Measurements from ENCODE around the gene PTPN14. TPM values are rescaled to one million over a fixed set of nuclear protein-coding genes. Genes with fewer than 3 reads are reported as not detected.
"Not testable (repeated sequence)": the region's sequence is repeated elsewhere in the genome, so short reads cannot be mapped to it uniquely, and the experiment has no call there.

Gene PTPN14
- total RNA-seq, 1 experiment from 2014 or later = 209 TPM

GRCh38 chr1:214510914-214511638 is 40.3 kb downstream of the PTPN14 start:
- Histone ChIP-seq H3K36me3 (ENCODE audit: control insufficient read depth, insufficient read depth, low read length) (no peaks in the 10 kb centered on the region), H3K4me1 (ENCODE audit: control insufficient read depth, insufficient read depth, low read length) (peaks cover 66% of the 10 kb centered on the region), H3K27ac (ENCODE audit: low read length) (peak overlapping the region; percentile 93), H3K9me3 (ENCODE audit: control insufficient read depth, insufficient read depth, low read depth, low read length) (no peaks in the 10 kb centered on the region), H3K4me3 (ENCODE audit: low read depth in 2 of 2, low read length in 2 of 2) (no peak overlapping the region), H3K27me3 (ENCODE audit: control insufficient read depth, insufficient read depth, low read length) (no peaks in the 10 kb centered on the region)
- no peak for ATAC-seq
- intact Hi-C loops (cut with micrococcal nuclease; ENCODE audit: unreplicated experiment) = loop anchor here (5.0 kb wide), 2 partner anchors 36 to 71 kb away; no protein-coding TSS in a partner anchor
- TF ChIP-seq REST (IDR thresholded peaks at IDR 0.05; ENCODE audit: insufficient read depth in 1 of 2, low read depth in 2 of 2, low read length in 1 of 2) = no peak
- TF ChIP-seq SIN3A (IDR thresholded peaks at IDR 0.05; ENCODE audit: borderline replicate concordance, insufficient read depth, low read depth, low read length) = no peak
- no peak for TF ChIP-seq TCF7L2 (IDR thresholded peaks at IDR 0.05; ENCODE audit: low read depth, low read length)
- TF ChIP-seq CTCF (IDR thresholded peaks at IDR 0.05) = no peak
- TF ChIP-seq POLR2AphosphoS5 (IDR thresholded peaks at IDR 0.05; ENCODE audit: low read depth, low read length) = no peak
- BruUV-seq (replicated peaks) = no TSS peak
- in situ Hi-C loops (cut with HindIII; ENCODE audit: low pct_unique_long_range_greater_than_20kb, low sequenced_read_pairs) = no loop called here
- no peak for DNase-seq (ENCODE audit: low read depth, low spot score)
- ChIA-PET CTCF (interaction anchor here (0.7 kb wide), 1 partner anchor 35 kb away, joined by 3 read pairs; no protein-coding TSS in a partner anchor), POLR2A (interaction anchor here (0.6 kb wide), 1 partner anchor 9 kb away, joined by 3 read pairs; no protein-coding TSS in a partner anchor)

GRCh38 chr1:214510477-214510876 is 40.9 kb downstream of the PTPN14 start:
- TF ChIP-seq TCF7L2 (IDR thresholded peaks at IDR 0.05; ENCODE audit: low read depth, low read length) = no peak
- no peak for TF ChIP-seq CTCF (IDR thresholded peaks at IDR 0.05)
- TF ChIP-seq REST (IDR thresholded peaks at IDR 0.05; ENCODE audit: insufficient read depth in 1 of 2, low read depth in 2 of 2, low read length in 1 of 2) = no peak
- no peak for TF ChIP-seq SIN3A (IDR thresholded peaks at IDR 0.05; ENCODE audit: borderline replicate concordance, insufficient read depth, low read depth, low read length)
- no peak for TF ChIP-seq POLR2AphosphoS5 (IDR thresholded peaks at IDR 0.05; ENCODE audit: low read depth, low read length)
- Histone ChIP-seq H3K27ac (ENCODE audit: low read length) (peak overlapping the region; percentile 93), H3K4me1 (ENCODE audit: control insufficient read depth, insufficient read depth, low read length) (peaks cover 66% of the 10 kb centered on the region), H3K36me3 (ENCODE audit: control insufficient read depth, insufficient read depth, low read length) (no peaks in the 10 kb centered on the region), H3K4me3 (ENCODE audit: low read depth in 2 of 2, low read length in 2 of 2) (no peak overlapping the region), H3K9me3 (ENCODE audit: control insufficient read depth, insufficient read depth, low read depth, low read length) (no peaks in the 10 kb centered on the region), H3K27me3 (ENCODE audit: control insufficient read depth, insufficient read depth, low read length) (no peaks in the 10 kb centered on the region)
- ChIA-PET POLR2A (no interaction called here), CTCF (interaction anchor here (0.7 kb wide), 1 partner anchor 34 kb away, joined by 3 read pairs; no protein-coding TSS in a partner anchor)
- no peak for ATAC-seq
- in situ Hi-C loops (cut with HindIII; ENCODE audit: low pct_unique_long_range_greater_than_20kb, low sequenced_read_pairs) = no loop called here
- BruUV-seq (replicated peaks) = no TSS peak
- DNase-seq (ENCODE audit: low read depth, low spot score) = no peak
- intact Hi-C loops (cut with micrococcal nuclease; ENCODE audit: unreplicated experiment) = loop anchor here (5.0 kb wide), 2 partner anchors 37 to 72 kb away; no protein-coding TSS in a partner anchor

GRCh38 chr1:214509622-214510021 is 41.8 kb downstream of the PTPN14 start:
- H3K27me3 ChIP-seq (ENCODE audit: control insufficient read depth, insufficient read depth, low read length); H3K36me3 ChIP-seq (ENCODE audit: control insufficient read depth, insufficient read depth, low read length); H3K4me3 ChIP-seq (ENCODE audit: low read depth in 2 of 2, low read length in 2 of 2); DNase-seq (ENCODE audit: low read depth, low spot score); H3K9me3 ChIP-seq (ENCODE audit: control insufficient read depth, insufficient read depth, low read depth, low read length); POLR2A ChIA-PET; in situ Hi-C loops (cut with HindIII; ENCODE audit: low pct_unique_long_range_greater_than_20kb, low sequenced_read_pairs); ATAC-seq; BruUV-seq (replicated peaks); CTCF ChIA-PET: not testable (repeated sequence)
- Histone ChIP-seq H3K27ac (ENCODE audit: low read length) (peak overlapping the region; percentile 93; the same call in 1 of the 2 replicates), H3K4me1 (ENCODE audit: control insufficient read depth, insufficient read depth, low read length) (peaks cover 66% of the 10 kb centered on the region)
- intact Hi-C loops (cut with micrococcal nuclease; ENCODE audit: unreplicated experiment) = loop anchor here (5.0 kb wide), 2 partner anchors 38 to 73 kb away; no protein-coding TSS in a partner anchor

Data from Panc1 (cell line).